HepG2 (cell line): ENCODE results near the gene HES6. TPM values are rescaled to one million over a fixed set of nuclear protein-coding genes. Genes with fewer than 3 reads are reported as not detected.

Experiments used
- KLF12 ChIP-seq: sonication (generic); formaldehyde crosslinking; IDR thresholded peaks from 2 replicates; pipeline ENCODE4 v1.4.0; 2020; ENCODE audit warnings: missing genetic modification reagents, borderline replicate concordance
- NCOA5 ChIP-seq: sonication (generic); formaldehyde crosslinking; IDR thresholded peaks from 2 replicates; pipeline ENCODE4 v1.4.0; 2020; ENCODE audit warnings: missing genetic modification reagents
- RBAK ChIP-seq: sonication (generic); formaldehyde crosslinking; IDR thresholded peaks from 2 replicates; pipeline ENCODE4 v1.5.1; 2020; ENCODE audit warnings: mild to moderate bottlenecking, missing genetic modification reagents
- SALL1 ChIP-seq: sonication (generic); formaldehyde crosslinking; IDR thresholded peaks from 2 replicates; pipeline ENCODE4 v1.8.0; 2022; ENCODE audit warnings: mild to moderate bottlenecking, missing genetic modification reagents
- TCF7 ChIP-seq: sonication (generic); IDR thresholded peaks from 2 replicates; pipeline ENCODE4 v1.6.1; 2016; ENCODE audit warnings: antibody characterized with exemption, low read depth
- ZFY ChIP-seq: sonication (generic); formaldehyde crosslinking; IDR thresholded peaks from 2 replicates; pipeline ENCODE4 v1.4.0; 2020; ENCODE audit warnings: missing genetic modification reagents
- ZNF225 ChIP-seq: sonication (generic); formaldehyde crosslinking; IDR thresholded peaks from 2 replicates; pipeline ENCODE4 v1.4.0; 2020; ENCODE audit warnings: mild to moderate bottlenecking, missing genetic modification reagents
- ZNF296 ChIP-seq: sonication (generic); formaldehyde crosslinking; conservative IDR thresholded peaks from 2 replicates; pipeline ENCODE4 v1.5.0; 2020; ENCODE audit warnings: mild to moderate bottlenecking, missing genetic modification reagents
- ZNF367 ChIP-seq: sonication (generic); formaldehyde crosslinking; IDR thresholded peaks from 2 replicates; pipeline ENCODE4 v1.4.0; 2020; ENCODE audit warnings: missing genetic modification reagents, borderline replicate concordance
- ZNF841 ChIP-seq: sonication (generic); formaldehyde crosslinking; IDR thresholded peaks from 2 replicates; pipeline ENCODE4 v1.8.1; 2023; ENCODE audit warnings: missing genetic modification reagents, borderline replicate concordance
- polyA plus RNA-seq, 8 experiments: library from polyadenylated mRNA; depleted of rRNA in 3 of 8; stranded (reverse) in 7 of 8; unstranded in 1 of 8; fragments of >200 nt; fragmentation: Illumina TruSeq in 4 of 8; extraction: Trizol in 4 of 8; gene quantifications; 2 replicates each; pipeline versions ENCODE4 v1.2.1 to v1.2.3, GENCODE V29; 2011 to 2016; ENCODE audit warnings: low read depth in 4 of 8, missing spikeins in 1 of 8, mixed read lengths in 1 of 8; ENCODE audit not compliant: insufficient read depth in 1 of 8
- total RNA-seq, 5 experiments: library from RNA; depleted of rRNA; stranded (reverse); fragments of >200 nt; fragmentation: Illumina TruSeq; extraction: Trizol; gene quantifications; 2 replicates each; pipeline ENCODE4 v1.2.3, GENCODE V29; 2016; ENCODE audit warnings: low read depth in 1 of 5
- TF ChIP-seq, protein P1 (sequence below): fragments of 450-650 bp; IDR thresholded peaks from 2 replicates; pipeline ENCODE4 v1.6.1; 2017; ENCODE audit warnings: mild to moderate bottlenecking
- TF ChIP-seq, protein P2 (sequence below): sonication (generic); formaldehyde crosslinking; IDR thresholded peaks from 2 replicates; pipeline ENCODE4 v1.4.0; 2020; ENCODE audit warnings: missing genetic modification reagents
- TF ChIP-seq, protein P3 (sequence below): sonication (generic); formaldehyde crosslinking; IDR thresholded peaks from 2 replicates; pipeline ENCODE4 v1.4.0; 2020; ENCODE audit warnings: missing genetic modification reagents
- TF ChIP-seq, protein P4 (sequence below): sonication (generic); formaldehyde crosslinking; IDR thresholded peaks from 2 replicates; pipeline ENCODE4 v1.4.0; 2020; ENCODE audit warnings: missing genetic modification reagents, mild to moderate bottlenecking, borderline replicate concordance
- TF ChIP-seq, protein P5 (sequence below), 2 experiments: sonication (generic) in 1 of 2; formaldehyde crosslinking in 1 of 2; IDR thresholded peaks; 2 replicates each; pipeline versions ENCODE4 v1.4.0 to v1.6.1; 2018 to 2020; ENCODE audit warnings: missing genetic modification reagents in 2 of 2, borderline replicate concordance in 1 of 2, low read depth in 1 of 2, mild to moderate bottlenecking in 1 of 2, missing biosample characterization in 1 of 2

HES6 gene
- total and polyA plus RNA-seq, 2 of the 13 experiments (the other 11 are each of a cell fraction or from before 2014, with no cell fraction given): 19.5 to 82.8 TPM

DNA sequence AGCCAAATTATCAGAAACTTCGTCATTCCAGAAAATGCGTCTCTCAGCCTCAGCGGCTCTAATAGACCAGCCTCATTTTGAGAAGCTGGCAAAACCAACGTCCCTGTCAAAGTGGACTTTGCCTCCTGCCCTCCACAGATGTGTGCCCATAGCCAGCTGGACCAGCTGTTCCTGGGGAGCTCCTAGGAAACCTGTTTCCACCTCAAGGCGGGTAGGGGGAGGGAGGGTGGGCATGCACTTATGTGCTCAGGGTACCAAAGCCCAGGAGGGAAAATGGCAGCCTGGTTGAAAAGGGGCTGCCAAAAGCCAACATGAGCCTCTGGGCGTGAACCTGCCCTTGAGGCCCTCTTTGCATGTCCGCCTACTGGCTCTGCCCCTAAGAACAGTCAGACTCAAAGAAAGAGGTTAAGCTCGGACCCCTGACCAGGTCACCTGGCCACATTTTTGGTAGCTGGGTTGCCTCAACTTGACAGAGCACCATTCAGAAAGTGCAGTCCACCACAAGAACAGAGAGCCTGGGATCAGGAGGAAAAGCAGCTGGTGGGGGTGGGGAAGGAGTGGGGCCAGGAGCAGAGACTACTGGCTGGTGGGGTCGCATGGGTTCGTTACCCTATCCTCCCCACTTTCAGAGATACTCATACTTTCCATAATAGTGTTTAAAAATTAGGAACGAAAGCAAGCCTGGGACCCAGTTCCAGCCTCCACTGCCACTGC is 45.1 kb upstream of the HES6 start (continued):
- TF ChIP-seq KLF12 (CRISPR knock-in tag): no peak
- TF ChIP-seq, protein P1, sequence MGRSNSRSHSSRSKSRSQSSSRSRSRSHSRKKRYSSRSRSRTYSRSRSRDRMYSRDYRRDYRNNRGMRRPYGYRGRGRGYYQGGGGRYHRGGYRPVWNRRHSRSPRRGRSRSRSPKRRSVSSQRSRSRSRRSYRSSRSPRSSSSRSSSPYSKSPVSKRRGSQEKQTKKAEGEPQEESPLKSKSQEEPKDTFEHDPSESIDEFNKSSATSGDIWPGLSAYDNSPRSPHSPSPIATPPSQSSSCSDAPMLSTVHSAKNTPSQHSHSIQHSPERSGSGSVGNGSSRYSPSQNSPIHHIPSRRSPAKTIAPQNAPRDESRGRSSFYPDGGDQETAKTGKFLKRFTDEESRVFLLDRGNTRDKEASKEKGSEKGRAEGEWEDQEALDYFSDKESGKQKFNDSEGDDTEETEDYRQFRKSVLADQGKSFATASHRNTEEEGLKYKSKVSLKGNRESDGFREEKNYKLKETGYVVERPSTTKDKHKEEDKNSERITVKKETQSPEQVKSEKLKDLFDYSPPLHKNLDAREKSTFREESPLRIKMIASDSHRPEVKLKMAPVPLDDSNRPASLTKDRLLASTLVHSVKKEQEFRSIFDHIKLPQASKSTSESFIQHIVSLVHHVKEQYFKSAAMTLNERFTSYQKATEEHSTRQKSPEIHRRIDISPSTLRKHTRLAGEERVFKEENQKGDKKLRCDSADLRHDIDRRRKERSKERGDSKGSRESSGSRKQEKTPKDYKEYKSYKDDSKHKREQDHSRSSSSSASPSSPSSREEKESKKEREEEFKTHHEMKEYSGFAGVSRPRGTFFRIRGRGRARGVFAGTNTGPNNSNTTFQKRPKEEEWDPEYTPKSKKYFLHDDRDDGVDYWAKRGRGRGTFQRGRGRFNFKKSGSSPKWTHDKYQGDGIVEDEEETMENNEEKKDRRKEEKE: no peak
- no peak for TF ChIP-seq NCOA5 (CRISPR knock-in tag)
- TF ChIP-seq SALL1 (CRISPR knock-in tag): no peak
- no peak for TF ChIP-seq ZNF841 (CRISPR knock-in tag)
- no peak for TF ChIP-seq ZFY (CRISPR knock-in tag)
- TF ChIP-seq, protein P2, sequence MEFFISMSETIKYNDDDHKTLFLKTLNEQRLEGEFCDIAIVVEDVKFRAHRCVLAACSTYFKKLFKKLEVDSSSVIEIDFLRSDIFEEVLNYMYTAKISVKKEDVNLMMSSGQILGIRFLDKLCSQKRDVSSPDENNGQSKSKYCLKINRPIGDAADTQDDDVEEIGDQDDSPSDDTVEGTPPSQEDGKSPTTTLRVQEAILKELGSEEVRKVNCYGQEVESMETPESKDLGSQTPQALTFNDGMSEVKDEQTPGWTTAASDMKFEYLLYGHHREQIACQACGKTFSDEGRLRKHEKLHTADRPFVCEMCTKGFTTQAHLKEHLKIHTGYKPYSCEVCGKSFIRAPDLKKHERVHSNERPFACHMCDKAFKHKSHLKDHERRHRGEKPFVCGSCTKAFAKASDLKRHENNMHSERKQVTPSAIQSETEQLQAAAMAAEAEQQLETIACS (CRISPR knock-in tag): no peak
- TF ChIP-seq, protein P3, sequence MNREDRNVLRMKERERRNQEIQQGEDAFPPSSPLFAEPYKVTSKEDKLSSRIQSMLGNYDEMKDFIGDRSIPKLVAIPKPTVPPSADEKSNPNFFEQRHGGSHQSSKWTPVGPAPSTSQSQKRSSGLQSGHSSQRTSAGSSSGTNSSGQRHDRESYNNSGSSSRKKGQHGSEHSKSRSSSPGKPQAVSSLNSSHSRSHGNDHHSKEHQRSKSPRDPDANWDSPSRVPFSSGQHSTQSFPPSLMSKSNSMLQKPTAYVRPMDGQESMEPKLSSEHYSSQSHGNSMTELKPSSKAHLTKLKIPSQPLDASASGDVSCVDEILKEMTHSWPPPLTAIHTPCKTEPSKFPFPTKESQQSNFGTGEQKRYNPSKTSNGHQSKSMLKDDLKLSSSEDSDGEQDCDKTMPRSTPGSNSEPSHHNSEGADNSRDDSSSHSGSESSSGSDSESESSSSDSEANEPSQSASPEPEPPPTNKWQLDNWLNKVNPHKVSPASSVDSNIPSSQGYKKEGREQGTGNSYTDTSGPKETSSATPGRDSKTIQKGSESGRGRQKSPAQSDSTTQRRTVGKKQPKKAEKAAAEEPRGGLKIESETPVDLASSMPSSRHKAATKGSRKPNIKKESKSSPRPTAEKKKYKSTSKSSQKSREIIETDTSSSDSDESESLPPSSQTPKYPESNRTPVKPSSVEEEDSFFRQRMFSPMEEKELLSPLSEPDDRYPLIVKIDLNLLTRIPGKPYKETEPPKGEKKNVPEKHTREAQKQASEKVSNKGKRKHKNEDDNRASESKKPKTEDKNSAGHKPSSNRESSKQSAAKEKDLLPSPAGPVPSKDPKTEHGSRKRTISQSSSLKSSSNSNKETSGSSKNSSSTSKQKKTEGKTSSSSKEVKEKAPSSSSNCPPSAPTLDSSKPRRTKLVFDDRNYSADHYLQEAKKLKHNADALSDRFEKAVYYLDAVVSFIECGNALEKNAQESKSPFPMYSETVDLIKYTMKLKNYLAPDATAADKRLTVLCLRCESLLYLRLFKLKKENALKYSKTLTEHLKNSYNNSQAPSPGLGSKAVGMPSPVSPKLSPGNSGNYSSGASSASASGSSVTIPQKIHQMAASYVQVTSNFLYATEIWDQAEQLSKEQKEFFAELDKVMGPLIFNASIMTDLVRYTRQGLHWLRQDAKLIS (CRISPR knock-in tag): no peak
- no peak for TF ChIP-seq TCF7
- TF ChIP-seq, protein P4, sequence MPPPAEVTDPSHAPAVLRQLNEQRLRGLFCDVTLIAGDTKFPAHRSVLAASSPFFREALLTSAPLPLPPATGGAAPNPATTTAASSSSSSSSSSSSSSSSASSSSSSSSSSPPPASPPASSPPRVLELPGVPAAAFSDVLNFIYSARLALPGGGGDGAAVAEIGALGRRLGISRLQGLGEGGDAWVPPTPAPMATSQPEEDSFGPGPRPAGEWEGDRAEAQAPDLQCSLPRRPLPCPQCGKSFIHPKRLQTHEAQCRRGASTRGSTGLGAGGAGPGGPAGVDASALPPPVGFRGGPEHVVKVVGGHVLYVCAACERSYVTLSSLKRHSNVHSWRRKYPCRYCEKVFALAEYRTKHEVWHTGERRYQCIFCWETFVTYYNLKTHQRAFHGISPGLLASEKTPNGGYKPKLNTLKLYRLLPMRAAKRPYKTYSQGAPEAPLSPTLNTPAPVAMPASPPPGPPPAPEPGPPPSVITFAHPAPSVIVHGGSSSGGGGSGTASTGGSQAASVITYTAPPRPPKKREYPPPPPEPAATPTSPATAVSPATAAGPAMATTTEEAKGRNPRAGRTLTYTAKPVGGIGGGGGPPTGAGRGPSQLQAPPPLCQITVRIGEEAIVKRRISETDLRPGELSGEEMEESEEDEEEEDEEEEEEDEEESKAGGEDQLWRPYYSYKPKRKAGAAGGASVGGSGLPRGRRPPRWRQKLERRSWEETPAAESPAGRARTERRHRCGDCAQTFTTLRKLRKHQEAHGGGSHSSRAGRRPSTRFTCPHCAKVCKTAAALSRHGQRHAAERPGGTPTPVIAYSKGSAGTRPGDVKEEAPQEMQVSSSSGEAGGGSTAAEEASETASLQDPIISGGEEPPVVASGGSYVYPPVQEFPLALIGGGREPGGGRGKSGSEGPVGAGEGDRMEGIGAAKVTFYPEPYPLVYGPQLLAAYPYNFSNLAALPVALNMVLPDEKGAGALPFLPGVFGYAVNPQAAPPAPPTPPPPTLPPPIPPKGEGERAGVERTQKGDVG (CRISPR knock-in tag): 0 out of 2 replicates have a peak, but pooled peaks have one; percentile 22
- TF ChIP-seq, protein P5, sequence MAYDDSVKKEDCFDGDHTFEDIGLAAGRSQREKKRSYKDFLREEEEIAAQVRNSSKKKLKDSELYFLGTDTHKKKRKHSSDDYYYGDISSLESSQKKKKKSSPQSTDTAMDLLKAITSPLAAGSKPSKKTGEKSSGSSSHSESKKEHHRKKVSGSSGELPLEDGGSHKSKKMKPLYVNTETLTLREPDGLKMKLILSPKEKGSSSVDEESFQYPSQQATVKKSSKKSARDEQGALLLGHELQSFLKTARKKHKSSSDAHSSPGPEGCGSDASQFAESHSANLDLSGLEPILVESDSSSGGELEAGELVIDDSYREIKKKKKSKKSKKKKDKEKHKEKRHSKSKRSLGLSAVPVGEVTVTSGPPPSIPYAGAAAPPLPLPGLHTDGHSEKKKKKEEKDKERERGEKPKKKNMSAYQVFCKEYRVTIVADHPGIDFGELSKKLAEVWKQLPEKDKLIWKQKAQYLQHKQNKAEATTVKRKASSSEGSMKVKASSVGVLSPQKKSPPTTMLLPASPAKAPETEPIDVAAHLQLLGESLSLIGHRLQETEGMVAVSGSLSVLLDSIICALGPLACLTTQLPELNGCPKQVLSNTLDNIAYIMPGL (CRISPR knock-in tag; IDR thresholded peaks at IDR 0.05; ENCODE audit: borderline replicate concordance in 1 of 2, low read depth in 1 of 2): no peak
- TF ChIP-seq ZNF296 (CRISPR knock-in tag): no peak
- no peak for TF ChIP-seq RBAK
- no peak for TF ChIP-seq ZNF225 (CRISPR knock-in tag)
- no peak for TF ChIP-seq ZNF367 (CRISPR knock-in tag)
